Astrocyte of the hippocampus (primary cell): Measurements from ENCODE around the gene CEP85.
"Not testable (repeated sequence)": the region's sequence is repeated elsewhere in the genome, so short reads cannot be mapped to it uniquely, and the experiment has no call there.

Experiments used
- DNase-seq: peaks from one replicate; pipeline ENCODE4 v3.0.0; 2011; ENCODE audit warnings: low read depth, low spot score

CEP85 gene

GRCh38 chr1:26290122-26290881, 56.3 kb downstream of the CEP85 start:
- no peak for DNase-seq

GRCh38 chr1:26290882-26291261, 56.9 kb downstream of the CEP85 start:
- DNase-seq: no peak

GRCh38 chr1:26291433-26291832, 57.4 kb downstream of the CEP85 start:
- DNase-seq: no peak

- DNase-seq: no peak
Measured at GRCh38 chr1:26291939-26292338, 57.9 kb downstream of the CEP85 start.

- not testable (repeated sequence) for DNase-seq
Measured at GRCh38 chr1:26292735-26293134, 58.7 kb downstream of the CEP85 start.

- no peak for DNase-seq
Measured at GRCh38 chr1:26293911-26294463, 60.0 kb downstream of the CEP85 start.

- DNase-seq: no peak
Measured at GRCh38 chr1:26295194-26296138, 61.5 kb downstream of the CEP85 start.

- DNase-seq: no peak
Measured at GRCh38 chr1:26296340-26297056, 62.5 kb downstream of the CEP85 start.

- DNase-seq: no peak
Measured at GRCh38 chr1:26297057-26297790, 63.2 kb downstream of the CEP85 start.

GRCh38 chr1:26297791-26298124, 63.8 kb downstream of the CEP85 start:
- DNase-seq: no peak

- DNase-seq: no peak
Measured at GRCh38 chr1:26300578-26301275, 66.7 kb downstream of the CEP85 start.

GRCh38 chr1:26302733-26303405, 68.9 kb downstream of the CEP85 start:
- DNase-seq: peak; percentile 57

GRCh38 chr1:26305667-26306289, 71.8 kb downstream of the CEP85 start:
- DNase-seq: no peak

- DNase-seq: peak; percentile 98
Measured at GRCh38 chr1:26306290-26307229, 72.6 kb downstream of the CEP85 start, which contains the start of gene UBXN11. UBXN11 (minus strand) TSS chr1:26306636; CDS start chr1:26302883, 3,753 bp downstream.

- no peak for DNase-seq
Measured at GRCh38 chr1:26307363-26307781, 73.4 kb downstream of the CEP85 start.

- DNase-seq: not testable (repeated sequence)
Measured at GRCh38 chr1:26307966-26308899, 74.2 kb downstream of the CEP85 start.

- no peak for DNase-seq
Measured at GRCh38 chr1:26314501-26314900, 80.5 kb downstream of the CEP85 start.
